Endothelial cell of umbilical vein (primary cell): Measurements from ENCODE around the gene MYLK.

Experiments
- CTCF ChIP-seq, 2 donors: IDR thresholded peaks; 1 replicate in 1 of 2; 2 replicates in 1 of 2; pipeline ENCODE4 v1.5.1; 2011; ENCODE audit warnings: low read length in 2 of 2, mild to moderate bottlenecking in 2 of 2, moderate library complexity in 2 of 2, control low read depth in 1 of 2, inconsistent platforms in 1 of 2, low read depth in 1 of 2; ENCODE audit not compliant: insufficient read depth in 1 of 2; ENCODE audit errors: extremely low read depth in 1 of 2
- EZH2 ChIP-seq: IDR thresholded peaks from 2 replicates; pipeline ENCODE4 v1.6.1; 2012; ENCODE audit warnings: borderline replicate concordance, low read depth, mild to moderate bottlenecking, moderate library complexity, low read length, inconsistent platforms; ENCODE audit not compliant: severe bottlenecking
- GATA2 ChIP-seq: IDR thresholded peaks from 2 replicates; pipeline ENCODE4 v1.7.0; 2011; ENCODE audit warnings: low read depth, mild to moderate bottlenecking, moderate library complexity, mixed read lengths, low read length; ENCODE audit not compliant: insufficient read length, insufficient read depth
- JUN ChIP-seq: IDR thresholded peaks from 2 replicates; pipeline ENCODE4 v1.6.1; 2011; ENCODE audit warnings: borderline replicate concordance, low read depth; ENCODE audit not compliant: insufficient read length, insufficient read depth
- MAX ChIP-seq: IDR thresholded peaks from 2 replicates; pipeline ENCODE4 v1.6.1; 2011; ENCODE audit not compliant: insufficient read depth, insufficient read length
- POLR2A ChIP-seq: IDR thresholded peaks from 2 replicates; pipeline ENCODE4 v1.6.1; 2012; ENCODE audit warnings: low read depth, mild to moderate bottlenecking, control low read depth, low read length
- POLR2AphosphoS5 ChIP-seq: IDR thresholded peaks from 2 replicates; pipeline ENCODE4 v1.6.1; 2012; ENCODE audit warnings: low read depth, mild to moderate bottlenecking, control low read depth, low read length, moderate library complexity; ENCODE audit not compliant: insufficient read depth

GRCh38 chr3:123920868-123921267 lies 36.7 kb upstream of the MYLK start:
- no peak for TF ChIP-seq POLR2A
- no peak for TF ChIP-seq EZH2
- no peak for TF ChIP-seq CTCF (IDR thresholded peaks at IDR 0.05; ENCODE audit: extremely low read depth in 1 of 2, insufficient read depth in 1 of 2, low read depth in 1 of 2, low read length in 2 of 2)
- TF ChIP-seq POLR2AphosphoS5, result no peak
- TF ChIP-seq MAX, result no peak
- no peak for TF ChIP-seq GATA2
- TF ChIP-seq JUN, result no peak
